Measurements from ENCODE around the gene DDX10. TPM values are rescaled to one million over a fixed set of nuclear protein-coding genes. Genes with fewer than 3 reads are reported as not detected.

The DDX10 gene
- total and polyA plus RNA-seq, 9 of the 15 experiments (the other 6 are each of a cell fraction or from before 2014, with no cell fraction given), result 33.9 to 94.6 (median 50.7) TPM

- Histone ChIP-seq H3K9me1 (ENCODE audit: control insufficient read depth, insufficient read depth, low read length) (no peaks in the 10 kb centered on the region), H3K4me3 (no peak overlapping the region), H3K79me2 (ENCODE audit: control insufficient read depth, insufficient read depth, low read length) (no peaks in the 10 kb centered on the region), H3K27me3 (ENCODE audit: control insufficient read depth in 2 of 2, insufficient read depth in 2 of 2, low read length in 2 of 2) (no peaks in the 10 kb centered on the region), H2AFZ (ENCODE audit: low read depth, low read length) (no peak overlapping the region), H3K4me2 (ENCODE audit: insufficient read depth, low read length) (no peak overlapping the region), H3K9me3 (replicated peaks; ENCODE audit: control insufficient read depth, insufficient read depth, low read depth, low read length) (no peaks in the 10 kb centered on the region), H3K4me1 (replicated peaks in 1 of 2; ENCODE audit: control insufficient read depth in 2 of 2, insufficient read depth in 2 of 2, low read length in 2 of 2) (no peaks in the 10 kb centered on the region), H3K27ac (ENCODE audit: extremely low read depth, low read depth, low read length) (no peak overlapping the region), H3K9ac (ENCODE audit: insufficient read depth in 1 of 2, low read depth in 2 of 2, low read length in 2 of 2) (no peak overlapping the region), H4K20me1 (replicated peaks; ENCODE audit: control insufficient read depth, insufficient read depth, low read length) (no peaks in the 10 kb centered on the region), H3K36me3 (ENCODE audit: control insufficient read depth, insufficient read depth, low read length) (peaks cover 7% of the 10 kb centered on the region; the same call in 1 of the 3 replicates)
- WGBS (ENCODE audit: insufficient coverage, low coverage, missing lambda C conversion rate), result 86% methylated on average over 1 of the region's 1 CpG
- ChIA-PET POLR2A (no interaction called here), CTCF (ENCODE audit: low intra/inter-chr PET ratio) (no interaction called here)
- ATAC-seq (no peak), DNase-seq (ENCODE audit: extremely low read depth in 1 of 4, low spot score in 3 of 4) (no peak), FAIRE-seq (no peak)
- no TSS peak for BruUV-seq (replicated peaks)
- TF ChIP-seq KDM4B (IDR thresholded peaks at IDR 0.05; ENCODE audit: borderline replicate concordance in 2 of 2, low read depth in 1 of 2) (no peak), MXI1 (IDR thresholded peaks at IDR 0.05; ENCODE audit: low read depth, low read length) (no peak), TOE1 (IDR thresholded peaks at IDR 0.05; ENCODE audit: borderline replicate concordance) (no peak), TOE1 (CRISPR knock-in tag; IDR thresholded peaks at IDR 0.05; ENCODE audit: borderline replicate concordance, low read depth) (no peak), BDP1 (IDR thresholded peaks at IDR 0.05; ENCODE audit: insufficient read depth, insufficient read length) (no peak), ZNF76 (CRISPR knock-in tag; IDR thresholded peaks at IDR 0.05; ENCODE audit: borderline replicate concordance) (no peak), NKRF (IDR thresholded peaks at IDR 0.05; ENCODE audit: borderline replicate concordance) (no peak), ELK1 (CRISPR knock-in tag; IDR thresholded peaks at IDR 0.05) (no peak), KDM2B (CRISPR knock-in tag; IDR thresholded peaks at IDR 0.05) (no peak), ATF6 (CRISPR knock-in tag; IDR thresholded peaks at IDR 0.05) (no peak), ZNF561 (CRISPR knock-in tag; conservative IDR thresholded peaks at IDR 0.05) (no peak), ZC3H8 (IDR thresholded peaks at IDR 0.05) (no peak)
- in situ Hi-C loops (cut with MboI), result no loop called here
- intact Hi-C loops (cut with micrococcal nuclease), result no loop called here
Observed at GRCh38 chr11:108859510-108859909, 194.6 kb downstream of the DDX10 start.
